Aorta (tissue), 4 donors: ENCODE data around the gene TPD52L1. TPM values are rescaled to one million over a fixed set of nuclear protein-coding genes. Genes with fewer than 3 reads are reported as not detected.

Source experiments
- polyA plus RNA-seq, 2 donors: library from polyadenylated mRNA; stranded (reverse); fragments of 200-250 nt; gene quantifications; one replicate each; pipeline ENCODE4 v1.2.3, GENCODE V29; 2013
- total RNA-seq, 2 donors: library from RNA; stranded (reverse); fragmentation: NEBNext Ultra II Directional; extraction: Animal tissue kit (Norgen Biotek cat#: 25700); gene quantifications; one replicate each; pipeline ENCODE4 v1.2.1, GENCODE V29; 2021
- donor health status: healthy with polysubstance abuse.
- donor health status: Bipolar disorder and iron deficiency.
- donor health status: DM: no; HTN: no; CAD: no.
- donor health status: DM: yes; HTN: yes; CAD: no.

The TPD52L1 gene
- total and polyA plus RNA-seq, 4 donors, result 25.5 to 78.0 (median 46.5) TPM

Other genes starting within 250 kb of the TPD52L1 start
- 10 to 100 TPM; 52.6 to 79.5 TPM for gene RNF217, start 191.3 kb upstream of the TPD52L1 start, total RNA-seq
- gene RNF217, start 191.3 kb upstream of the TPD52L1 start, polyA plus RNA-seq, result 10 to 100 TPM in 1 of 2 donors, 1 to 10 TPM in 1; 5.0 to 14.2 TPM
- 10 to 100 TPM; 48.0 to 60.9 TPM for gene HDDC2, start 148.2 kb downstream of the TPD52L1 start, total RNA-seq
- gene HDDC2, start 148.2 kb downstream of the TPD52L1 start, polyA plus RNA-seq, result 100 to 1,000 TPM in 1 of 2 donors, 10 to 100 TPM in 1; 89.7 to 157 TPM